GM19023 (cell line): ENCODE data around the gene ZNF17.

Source experiments
- ATAC-seq: cut with Tn5 transposase; IDR thresholded peaks from one replicate; pipeline ENCODE4 v1.9.1; 2021; ENCODE audit warnings: mild to moderate bottlenecking, moderate library complexity; ENCODE audit not compliant: unreplicated experiment

ZNF17 gene

DNA sequence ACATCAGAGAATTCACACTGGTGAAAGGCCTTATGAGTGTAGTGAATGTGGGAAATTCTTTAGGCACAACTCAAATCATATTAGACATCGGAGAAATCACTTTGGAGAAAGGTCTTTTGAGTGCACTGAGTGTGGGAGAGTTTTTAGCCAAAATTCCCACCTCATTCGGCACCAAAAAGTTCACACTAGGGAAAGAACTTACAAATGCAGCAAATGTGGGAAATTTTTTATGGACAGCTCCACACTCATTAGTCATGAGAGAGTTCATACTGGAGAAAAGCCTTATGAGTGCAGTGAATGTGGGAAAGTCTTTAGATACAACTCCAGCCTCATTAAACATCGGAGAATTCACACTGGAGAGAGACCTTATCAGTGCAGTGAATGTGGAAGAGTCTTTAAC lies 10.1 kb downstream of the ZNF17 start:
- ATAC-seq: no peak

- ATAC-seq: no peak
Observed at GRCh38 chr19:57434386-57435061, 23.6 kb downstream of the ZNF17 start.

- peak; percentile 94 for ATAC-seq
Observed at GRCh38 chr19:57435062-57435978, 24.4 kb downstream of the ZNF17 start, which contains the start of gene ZNF749. Gene ZNF749, plus strand, starts transcription at chr19:57435325. Its CDS starts 254 bp downstream, at chr19:57435579.

GRCh38 chr19:57436417-57436816 lies 25.5 kb downstream of the ZNF17 start:
- no peak for ATAC-seq

DNA sequence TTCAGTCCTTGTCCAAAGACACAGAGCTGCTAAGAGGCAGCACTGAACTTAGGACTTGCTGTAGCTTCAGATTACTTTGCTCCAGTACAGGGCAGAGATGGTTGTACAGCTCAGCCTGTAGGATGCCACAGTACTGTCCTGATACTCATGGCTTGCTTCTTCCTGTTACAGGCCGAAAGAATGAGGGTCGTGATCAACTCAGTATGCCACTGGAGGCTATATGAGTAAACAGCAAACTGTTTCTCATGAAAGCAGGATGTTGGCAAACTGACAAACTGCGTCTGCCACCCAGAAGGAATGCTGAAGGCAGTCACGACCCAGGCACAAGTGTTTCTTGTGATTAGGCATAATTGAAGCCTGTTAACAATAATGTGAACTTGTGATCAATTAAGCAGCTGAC lies 27.0 kb downstream of the ZNF17 start:
- ATAC-seq: no peak

DNA sequence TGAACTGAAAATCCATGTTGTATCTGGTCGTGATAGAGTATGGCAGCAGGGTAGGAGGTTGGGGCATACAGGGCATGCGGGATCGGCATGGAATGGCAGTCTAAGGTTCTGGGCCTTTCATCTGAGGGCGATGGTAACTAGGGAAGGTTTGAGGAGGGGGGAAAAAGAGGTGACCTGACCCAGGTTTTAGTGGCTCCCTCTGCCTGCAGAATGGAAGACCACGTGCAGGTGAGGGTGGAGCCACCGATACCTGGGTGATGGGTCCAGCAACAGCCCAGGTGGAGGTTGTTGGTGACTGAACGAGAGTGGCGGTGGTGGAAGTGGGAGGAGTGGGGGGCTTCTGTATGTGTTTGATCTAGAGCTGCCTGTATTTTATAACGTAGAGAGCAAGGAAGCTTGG lies 28.0 kb downstream of the ZNF17 start:
- ATAC-seq: no peak

DNA sequence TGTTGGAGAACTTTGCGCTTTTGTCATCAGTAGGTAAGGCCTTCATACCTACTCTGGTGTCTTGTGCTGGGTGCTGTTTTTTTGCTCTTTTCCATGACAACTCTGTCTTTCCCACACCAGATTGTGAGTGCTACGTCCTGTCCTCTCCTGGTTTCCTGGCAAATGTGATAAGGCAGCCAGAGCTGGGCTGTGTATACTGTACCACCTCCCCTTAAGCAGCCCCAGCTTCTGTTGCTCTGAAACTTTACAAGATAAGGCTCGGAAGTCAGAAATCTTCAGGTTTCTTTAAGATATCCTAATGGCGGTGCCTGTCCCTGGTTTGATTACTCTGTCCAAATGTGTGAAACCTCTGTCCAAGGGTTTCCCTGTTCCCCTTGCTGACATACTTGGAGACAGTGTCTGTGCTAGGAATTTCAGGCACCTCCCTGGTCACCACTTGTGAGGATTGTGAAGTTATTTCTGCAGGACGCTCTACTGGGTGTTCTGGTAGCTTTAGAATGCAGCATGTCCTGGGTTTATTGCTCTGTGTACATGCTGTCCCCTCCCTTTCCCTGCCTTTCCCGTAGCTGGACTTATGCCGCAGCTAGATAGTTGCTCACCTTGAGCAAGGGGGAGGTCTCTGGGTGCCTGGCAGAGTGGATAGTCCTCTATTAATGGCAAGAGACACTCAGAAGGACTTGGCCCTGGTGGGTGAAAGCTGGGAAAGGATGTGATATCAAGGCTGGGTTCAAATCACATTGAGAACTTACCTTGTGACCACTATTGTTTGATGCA lies 31.2 kb downstream of the ZNF17 start:
- no peak for ATAC-seq

- ATAC-seq: no peak
Observed at GRCh38 chr19:57443121-57443696, 32.2 kb downstream of the ZNF17 start.

GRCh38 chr19:57452307-57452706 lies 41.3 kb downstream of the ZNF17 start:
- ATAC-seq: no peak

DNA sequence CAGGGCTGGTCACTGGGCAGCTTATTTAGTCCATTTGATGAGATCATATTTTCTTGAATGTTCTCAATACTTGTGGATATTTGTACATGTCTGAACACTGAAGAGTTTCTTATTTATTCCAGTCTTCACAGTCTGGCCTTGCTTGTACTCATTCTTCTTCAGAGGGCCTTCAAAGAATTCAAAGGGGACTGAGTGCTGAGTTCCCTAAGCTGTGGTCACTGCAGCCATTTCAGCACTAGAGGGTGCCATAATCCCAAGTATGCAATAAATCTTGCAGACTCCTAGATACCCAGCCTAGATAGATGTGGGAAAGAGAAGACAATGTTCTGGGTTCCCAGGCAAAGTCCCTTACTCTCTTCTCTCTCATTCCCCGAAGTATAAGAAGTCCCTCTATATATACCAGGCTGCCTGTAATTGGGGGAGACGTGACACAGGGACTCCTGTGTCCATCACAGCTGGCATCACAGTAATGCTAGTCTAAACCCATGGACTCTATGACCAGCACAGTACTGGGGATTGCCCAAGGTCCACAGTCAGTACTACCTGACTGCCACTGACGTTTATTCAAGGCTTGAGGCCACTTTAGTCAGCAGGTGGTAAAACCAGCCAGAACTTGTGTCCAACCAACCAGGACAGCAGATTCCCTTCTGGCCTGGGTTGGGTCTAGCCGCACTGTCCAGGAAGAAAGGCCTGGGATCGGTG lies 54.9 kb downstream of the ZNF17 start:
- ATAC-seq: no peak

DNA sequence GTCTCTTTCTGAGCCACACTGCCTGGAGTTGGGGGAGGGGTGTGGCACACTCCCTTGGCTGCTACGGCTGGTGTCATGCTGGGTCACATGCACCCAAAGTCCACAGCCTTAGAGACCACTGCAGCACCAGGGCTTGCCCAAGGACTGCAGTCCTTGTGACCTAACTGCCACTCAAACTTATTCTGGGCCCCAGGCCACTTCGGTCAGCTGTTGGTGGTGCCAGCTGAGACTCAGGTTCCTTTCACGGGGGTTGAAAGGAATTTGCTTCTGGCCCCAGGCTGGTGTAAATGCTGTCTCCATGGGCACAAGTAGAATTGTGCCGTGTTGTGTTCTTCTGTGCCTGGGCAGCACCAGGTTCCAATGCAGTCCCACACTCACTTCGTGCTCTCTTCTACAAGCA lies 55.5 kb downstream of the ZNF17 start:
- ATAC-seq: no peak
